HG03571 (cell line): Measurements from ENCODE around the gene FAM180B.
"Not testable (repeated sequence)": the region's sequence is repeated elsewhere in the genome, so short reads cannot be mapped to it uniquely, and the experiment has no call there.

Experiments
- ATAC-seq: cut with Tn5 transposase; IDR thresholded peaks from one replicate; pipeline ENCODE4 v1.9.1; 2021; ENCODE audit not compliant: unreplicated experiment

FAM180B gene

GRCh38 chr11:47586098-47586855, at the start of gene FAM180B:
FAM180B (plus strand) TSS chr11:47586678; CDS start chr11:47586769, 91 bp downstream.
- no peak for ATAC-seq

DNA sequence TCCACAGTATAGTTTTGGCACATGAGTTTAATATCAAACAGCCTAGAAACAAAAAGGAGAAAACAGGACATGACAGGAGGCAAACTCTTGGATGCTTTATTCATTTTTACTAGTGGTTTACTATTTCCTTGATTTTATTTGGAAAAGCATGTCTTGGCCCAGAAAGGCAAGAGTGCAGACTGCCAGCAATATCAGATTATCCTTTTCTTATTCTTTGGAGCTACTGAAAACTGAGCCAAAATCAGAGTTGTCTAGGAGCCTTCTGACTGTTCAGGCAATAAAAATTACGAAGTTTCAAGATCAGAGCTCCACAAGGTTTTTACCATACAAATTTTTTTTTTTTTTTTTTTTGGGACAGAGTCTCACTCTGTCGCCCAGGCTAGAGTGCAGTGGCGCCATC, 49.6 kb upstream of the FAM180B start:
- ATAC-seq: no peak

GRCh38 chr11:47538741-47539565, 47.5 kb upstream of the FAM180B start:
- ATAC-seq: no peak

GRCh38 chr11:47539681-47540039, 46.8 kb upstream of the FAM180B start:
- ATAC-seq: no peak

GRCh38 chr11:47541070-47541469, 45.4 kb upstream of the FAM180B start:
- ATAC-seq: no peak

GRCh38 chr11:47545298-47545697, 41.2 kb upstream of the FAM180B start:
- no peak for ATAC-seq

GRCh38 chr11:47546274-47546673, 40.2 kb upstream of the FAM180B start:
- not testable (repeated sequence) for ATAC-seq

GRCh38 chr11:47550288-47551047, 36.0 kb upstream of the FAM180B start:
- ATAC-seq: no peak

- ATAC-seq: no peak
Observed at GRCh38 chr11:47551086-47551485, 35.4 kb upstream of the FAM180B start.

- no peak for ATAC-seq
Observed at GRCh38 chr11:47552056-47552565, 34.4 kb upstream of the FAM180B start.

GRCh38 chr11:47552566-47553405, 33.7 kb upstream of the FAM180B start, which contains the start of gene CELF1:
CELF1 (minus strand) TSS chr11:47553132; CDS start chr11:47499523, 53,609 bp downstream.
- ATAC-seq: peak; percentile 91

DNA sequence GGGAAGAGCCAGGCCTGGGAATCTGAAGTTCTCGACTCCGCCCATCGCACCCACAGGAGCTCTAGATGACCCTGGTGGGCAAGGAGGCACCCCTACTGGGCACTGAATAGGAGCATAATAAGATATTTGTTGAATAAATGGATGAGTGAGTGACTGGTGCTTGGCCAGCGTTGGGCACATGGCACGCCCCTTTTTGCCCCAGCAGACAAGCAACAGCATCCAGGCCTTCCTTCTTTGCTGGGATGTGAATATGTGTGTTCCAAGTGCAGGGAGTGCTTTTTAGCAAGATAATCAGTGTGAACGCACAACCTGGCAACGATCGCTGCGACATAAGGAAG, 33.1 kb upstream of the FAM180B start:
- peak; percentile 18 for ATAC-seq

DNA sequence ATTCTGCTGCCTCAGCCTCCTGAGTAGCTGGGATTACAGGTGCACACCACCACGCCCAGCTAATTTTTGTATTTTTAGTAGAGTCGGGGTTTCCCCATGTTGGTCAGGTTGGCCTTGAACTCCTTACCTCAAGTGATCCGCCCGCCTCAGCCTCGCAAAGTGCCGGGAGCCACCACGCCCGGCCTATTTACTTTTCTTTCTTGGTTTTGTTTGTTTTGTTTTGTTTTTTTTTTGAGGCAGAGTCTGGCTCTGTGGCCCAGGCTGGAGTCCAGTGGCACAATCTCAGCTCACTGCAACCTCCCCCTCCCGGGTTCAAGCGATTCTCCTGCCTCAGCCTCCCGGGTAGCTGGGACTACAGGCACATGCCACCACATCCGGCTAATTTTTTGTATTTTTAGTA, 29.5 kb upstream of the FAM180B start:
- ATAC-seq: not testable (repeated sequence)

DNA sequence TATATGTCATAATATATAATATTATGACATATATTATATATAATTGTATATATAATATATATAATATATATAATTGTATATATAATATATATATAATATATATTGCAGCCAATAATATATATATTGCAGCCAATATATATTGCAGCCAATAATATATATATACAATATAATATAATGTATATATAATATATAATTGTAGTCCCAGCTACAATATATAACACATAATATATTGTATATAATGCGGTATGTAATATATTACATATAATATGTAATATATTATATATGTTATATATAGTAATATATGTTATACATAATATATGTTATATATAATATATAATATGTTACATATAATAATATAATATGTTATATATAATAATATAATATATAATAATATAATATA, 27.8 kb upstream of the FAM180B start:
- ATAC-seq: no peak

DNA sequence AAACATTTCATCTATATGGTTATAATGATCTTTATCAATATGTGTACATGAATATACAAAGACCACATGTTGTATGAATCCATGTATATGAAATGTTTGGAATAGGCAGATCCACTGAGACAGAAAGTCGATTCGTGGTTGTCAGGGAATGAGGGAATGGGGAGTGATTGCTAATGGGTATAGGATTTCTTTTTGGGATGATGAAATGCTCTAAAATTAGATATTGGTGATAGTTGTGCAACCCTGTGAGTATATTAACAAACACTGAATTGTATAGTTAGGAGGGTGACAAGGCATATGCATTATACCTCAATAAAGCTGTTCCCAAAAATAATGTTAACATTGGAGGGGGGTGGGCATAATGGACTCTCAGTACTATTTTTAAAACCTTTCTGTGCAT, 26.1 kb upstream of the FAM180B start:
- no peak for ATAC-seq

DNA sequence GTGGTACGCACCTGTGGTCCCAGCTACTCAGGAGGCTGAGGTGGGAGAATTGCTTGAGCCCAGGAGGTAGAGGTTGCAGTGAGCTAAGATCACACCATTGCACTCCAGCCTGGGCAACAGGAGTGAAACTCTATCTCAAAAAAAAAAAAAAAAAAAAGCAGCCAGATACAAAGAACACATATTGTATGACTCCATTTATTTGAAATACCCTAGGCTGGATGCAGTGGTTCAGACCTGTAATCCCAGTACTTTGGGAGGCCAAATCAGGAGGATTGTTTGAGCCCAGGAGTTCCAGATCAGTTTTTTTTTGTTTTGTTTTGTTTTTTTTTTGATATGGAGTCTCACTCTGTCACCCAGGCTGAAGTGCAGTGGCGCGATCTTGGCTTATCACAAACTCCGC, 24.1 kb upstream of the FAM180B start:
- not testable (repeated sequence) for ATAC-seq

DNA sequence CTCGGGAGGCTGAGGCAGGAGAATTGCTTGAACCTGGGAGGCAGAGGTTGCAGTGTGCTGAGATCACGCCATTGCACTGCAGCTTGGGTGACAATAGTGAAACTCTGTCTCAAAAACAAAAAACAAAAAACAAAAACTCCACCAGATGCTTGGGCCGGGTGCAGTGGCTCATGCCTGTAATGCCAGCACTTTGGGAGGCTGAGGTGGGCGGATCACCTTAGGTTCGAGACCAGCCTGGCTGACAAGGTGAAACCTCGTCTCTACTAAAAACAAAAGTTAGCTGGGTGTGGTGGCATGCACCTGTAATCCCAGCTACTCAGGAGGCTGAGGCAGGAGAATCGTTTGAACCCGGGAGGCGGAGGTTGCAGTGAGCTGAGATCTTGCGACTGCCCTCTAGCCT, 22.1 kb upstream of the FAM180B start:
- ATAC-seq: not testable (repeated sequence)

GRCh38 chr11:47564933-47565339, 21.5 kb upstream of the FAM180B start:
- ATAC-seq: peak; percentile 12

GRCh38 chr11:47565340-47566148, 20.9 kb upstream of the FAM180B start, which contains the start of gene PTPMT1:
PTPMT1 (plus strand) TSS chr11:47565599; CDS start chr11:47565623, 24 bp downstream.
- peak; percentile 87 for ATAC-seq
